Bone marrow (tissue), 2 donors: Measurements from ENCODE around the gene CBARP.

Experiments used
- DNase-seq, 2 donors: peaks; one replicate each; lab custom pipeline; 2025; lab: John Stamatoyannopoulos, UW

The CBARP gene

GRCh38 chr19:1275976-1276627, 38.3 kb upstream of the CBARP start:
- DNase-seq: no peak

- DNase-seq: peak; percentile 83 to 85
These were observed 37.6 kb upstream of the CBARP start, which contains the start of gene FAM174C for GRCh38 chr19:1275260-1275975. Gene FAM174C, plus strand, starts transcription at chr19:1275530. Its CDS starts 20 bp downstream, at chr19:1275550.

GRCh38 chr19:1274852-1275259, 37.1 kb upstream of the CBARP start:
- no peak for DNase-seq

GRCh38 chr19:1274081-1274851, 36.5 kb upstream of the CBARP start:
- DNase-seq: no peak

- no peak for DNase-seq
These were observed 35.6 kb upstream of the CBARP start for GRCh38 chr19:1273263-1274041.

GRCh38 chr19:1272423-1273262, 34.8 kb upstream of the CBARP start:
- DNase-seq: no peak

GRCh38 chr19:1271528-1272422, 34.0 kb upstream of the CBARP start:
- no peak for DNase-seq

- DNase-seq: no peak
These were observed 33.2 kb upstream of the CBARP start for GRCh38 chr19:1270854-1271527.

- no peak for DNase-seq
These were observed 32.5 kb upstream of the CBARP start for GRCh38 chr19:1270213-1270853.

- DNase-seq: peak; percentile 37 to 83
These were observed 31.8 kb upstream of the CBARP start for GRCh38 chr19:1269478-1270212.

GRCh38 chr19:1269065-1269477, 31.3 kb upstream of the CBARP start, which contains the start of gene CIRBP:
Gene CIRBP, plus strand, starts transcription at chr19:1269332. Its CDS starts 1,602 bp downstream, at chr19:1270934.
- DNase-seq: peak; percentile 92

GRCh38 chr19:1268226-1269064, 30.6 kb upstream of the CBARP start:
- no peak for DNase-seq

- DNase-seq: no peak
These were observed 29.8 kb upstream of the CBARP start for GRCh38 chr19:1267477-1268225.

GRCh38 chr19:1266916-1267476, 29.2 kb upstream of the CBARP start:
- DNase-seq: peak in 1 of 2 donors; percentile 82

- DNase-seq: peak; percentile 33 to 86
These were observed 28.5 kb upstream of the CBARP start for GRCh38 chr19:1266129-1266915.
